ENCODE results near the gene DUXB. TPM values are rescaled to one million over a fixed set of nuclear protein-coding genes. Genes with fewer than 3 reads are reported as not detected.

Gene DUXB
- total RNA-seq, 4 donors from 2014 or later, result not detected

- DNase-seq (ENCODE audit: low spot score) (peak; percentile 81), ATAC-seq (ENCODE audit: low FRiP score) (peak; percentile 46)
- TF ChIP-seq CTCF (IDR thresholded peaks at IDR 0.05), result no peak
These were observed 52.8 kb downstream of the DUXB start for GRCh38 chr16:75648265-75649076.

GRCh38 chr16:75647492-75648264 lies 53.6 kb downstream of the DUXB start, which contains the start of the genes KARS1 and TERF2IP:
Gene KARS1 (minus strand): TSS chr16:75647665. CDS start chr16:75647639, 26 bp downstream.
Gene TERF2IP (plus strand): TSS chr16:75647773. CDS start chr16:75647883, 110 bp downstream.
- peak; percentile 75 for DNase-seq (ENCODE audit: low spot score)
- ATAC-seq (ENCODE audit: low FRiP score), result peak; percentile 97
- no peak for TF ChIP-seq CTCF (IDR thresholded peaks at IDR 0.05)

GRCh38 chr16:75647112-75647491 lies 54.2 kb downstream of the DUXB start:
- ATAC-seq (ENCODE audit: low FRiP score) (peak; percentile 40), DNase-seq (ENCODE audit: low spot score) (no peak)
- no peak for TF ChIP-seq CTCF (IDR thresholded peaks at IDR 0.05)

GRCh38 chr16:75644240-75645012 lies 56.8 kb downstream of the DUXB start:
- TF ChIP-seq CTCF (IDR thresholded peaks at IDR 0.05), result no peak
- DNase-seq (ENCODE audit: low spot score) (no peak), ATAC-seq (ENCODE audit: low FRiP score) (no peak)

Small RNAs within 50 kb of the gene (small RNA-seq; reads per million reads assigned to genes)
- gene RN7SL520P, result not detected

Other genes with a start within 250 kb of the DUXB start
- gene TMEM170A, start 236.8 kb downstream of the DUXB start, total RNA-seq, result 10 to 100 TPM; 22.4 to 38.3 (median 29.8) TPM
- gene CHST6, start 206.0 kb downstream of the DUXB start, total RNA-seq, result under 1 TPM in 3 of 4 donors, not detected in 1; 0.06 to 0.36 (median 0.09) TPM
- under 1 TPM in 1 of 4 donors, not detected in 3; 0.09 TPM for gene CHST5, start 165.4 kb downstream of the DUXB start, total RNA-seq
- gene TMEM231, start 145.2 kb downstream of the DUXB start, total RNA-seq, result 1 to 10 TPM; 3.9 to 9.2 (median 7.0) TPM
- gene GABARAPL2, start 135.1 kb downstream of the DUXB start, total RNA-seq, result 100 to 1,000 TPM in 1 of 4 donors, 10 to 100 TPM in 3; 76.9 to 119 (median 89.2) TPM
- 10 to 100 TPM; 32.5 to 57.7 (median 51.3) TPM for gene ADAT1, start 78.2 kb downstream of the DUXB start, total RNA-seq
- gene KARS1, start 53.8 kb downstream of the DUXB start, total RNA-seq, result 100 to 1,000 TPM; 101 to 143 (median 127) TPM
- 10 to 100 TPM; 48.2 to 77.2 (median 52.7) TPM for gene TERF2IP, start 53.7 kb downstream of the DUXB start, total RNA-seq
- gene CPHXL2, start 24.5 kb downstream of the DUXB start, total RNA-seq, result not detected
- not detected for gene CPHXL, start 25.0 kb upstream of the DUXB start, total RNA-seq

All from omental fat pad (tissue), 4 donors.